Measurements from ENCODE around the gene HS3ST4.

HS3ST4 gene

DNA sequence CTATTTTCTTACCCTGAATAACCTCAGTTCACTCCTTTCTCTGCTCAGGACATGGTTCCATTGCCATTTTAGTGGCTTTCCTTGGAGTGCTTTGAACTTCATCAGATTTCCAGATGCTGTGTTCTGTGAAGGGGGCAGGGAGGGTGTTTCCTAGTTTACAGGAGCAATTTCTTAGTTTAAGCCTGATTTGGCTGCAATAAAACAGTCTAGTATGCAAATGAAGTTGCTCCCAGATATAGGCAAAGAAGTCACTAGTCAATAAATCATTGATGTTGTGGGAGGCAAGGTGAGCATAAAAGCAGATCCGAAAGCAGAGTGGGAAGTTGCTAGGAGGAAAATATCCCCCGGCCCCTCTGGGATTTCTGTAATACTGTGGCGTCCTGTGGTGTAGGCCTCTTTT is 202.3 kb downstream of the HS3ST4 start:
- DNase-seq (ENCODE audit: low read depth, low spot score) = no peak

DNA sequence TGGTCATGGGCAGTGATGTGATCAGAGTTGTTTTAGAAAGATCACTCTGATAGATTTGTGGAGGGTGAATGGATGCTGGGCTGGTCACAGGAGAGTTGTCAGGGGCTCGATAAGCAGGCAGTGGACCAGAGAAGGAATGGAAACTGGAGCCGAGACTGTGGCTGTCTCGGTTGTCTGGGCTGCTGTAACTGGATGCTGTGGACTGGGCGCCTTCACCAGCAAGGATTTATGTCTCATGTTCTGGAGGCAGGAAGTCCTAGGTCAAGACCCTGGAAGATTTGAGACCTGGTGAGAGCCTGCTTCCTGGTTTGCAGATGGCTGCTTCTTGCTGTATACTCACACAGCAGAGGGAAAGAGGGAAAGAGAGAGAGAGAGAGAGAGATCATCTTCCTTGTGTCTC is 203.6 kb downstream of the HS3ST4 start:
- no peak for DNase-seq (ENCODE audit: low read depth, low spot score)

DNA sequence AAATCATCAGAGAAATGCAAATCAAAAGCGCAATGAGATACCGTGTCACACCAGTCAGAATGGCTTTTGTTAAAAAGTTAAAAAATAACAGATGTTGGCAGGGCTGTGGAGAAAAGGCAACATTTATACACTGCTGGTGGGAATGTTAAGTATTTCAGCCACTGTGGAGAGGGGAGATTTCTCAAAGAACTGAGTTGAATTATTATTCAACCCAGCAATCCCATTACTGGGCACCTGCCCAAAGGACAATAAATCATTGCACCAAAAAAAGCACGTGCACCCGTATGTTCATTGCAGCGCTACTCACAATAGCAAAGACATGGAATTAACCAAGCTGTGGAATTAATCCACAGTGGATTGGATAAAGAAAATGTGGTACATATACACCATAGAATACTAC is 204.7 kb downstream of the HS3ST4 start:
- DNase-seq (ENCODE audit: low read depth, low spot score) = no peak

GRCh38 chr16:25897702-25898101 is 205.9 kb downstream of the HS3ST4 start:
- DNase-seq (ENCODE audit: low read depth, low spot score) = no peak

GRCh38 chr16:25905810-25906209 is 214.1 kb downstream of the HS3ST4 start:
- no peak for DNase-seq (ENCODE audit: low read depth, low spot score)

- DNase-seq (ENCODE audit: low read depth, low spot score) = no peak
These were observed 219.2 kb downstream of the HS3ST4 start for GRCh38 chr16:25910971-25911370.

GRCh38 chr16:25912321-25912720 is 220.6 kb downstream of the HS3ST4 start:
- DNase-seq (ENCODE audit: low read depth, low spot score) = no peak

DNA sequence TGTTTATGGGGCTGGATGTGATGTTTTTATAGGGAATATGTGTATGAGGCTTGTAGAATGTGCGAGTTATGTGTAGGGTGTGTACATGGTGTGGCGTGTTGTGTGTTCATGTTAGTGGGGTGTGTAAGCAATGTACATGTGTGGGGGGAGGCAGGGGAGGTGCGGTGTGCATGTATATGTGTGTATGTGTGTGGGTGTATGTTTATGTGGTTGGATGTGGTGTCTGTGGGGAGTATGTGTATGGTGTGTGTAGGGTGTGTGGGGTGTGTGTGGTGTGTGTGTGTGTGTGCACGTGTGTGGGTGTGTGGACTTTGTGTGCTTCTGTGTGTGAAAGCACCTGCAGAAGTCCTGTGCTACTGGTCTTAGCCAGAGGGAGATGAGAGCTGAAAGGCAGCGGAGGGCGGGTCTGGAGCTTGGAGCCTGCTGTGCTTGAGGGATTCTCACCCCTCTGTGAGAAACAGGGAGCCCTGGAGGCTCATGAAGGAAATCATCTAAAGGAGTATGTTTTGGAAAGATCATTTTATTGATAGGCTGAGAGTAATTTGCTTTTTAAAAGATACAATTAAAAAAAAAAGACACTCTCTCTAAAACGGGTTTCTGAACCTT is 222.7 kb downstream of the HS3ST4 start:
- no peak for DNase-seq (ENCODE audit: low read depth, low spot score)

GRCh38 chr16:25916037-25916436 is 224.3 kb downstream of the HS3ST4 start:
- DNase-seq (ENCODE audit: low read depth, low spot score) = no peak

GRCh38 chr16:25922438-25922837 is 230.7 kb downstream of the HS3ST4 start:
- DNase-seq (ENCODE audit: low read depth, low spot score) = no peak

GRCh38 chr16:25925421-25925820 is 233.7 kb downstream of the HS3ST4 start:
- DNase-seq (ENCODE audit: low read depth, low spot score) = no peak

DNA sequence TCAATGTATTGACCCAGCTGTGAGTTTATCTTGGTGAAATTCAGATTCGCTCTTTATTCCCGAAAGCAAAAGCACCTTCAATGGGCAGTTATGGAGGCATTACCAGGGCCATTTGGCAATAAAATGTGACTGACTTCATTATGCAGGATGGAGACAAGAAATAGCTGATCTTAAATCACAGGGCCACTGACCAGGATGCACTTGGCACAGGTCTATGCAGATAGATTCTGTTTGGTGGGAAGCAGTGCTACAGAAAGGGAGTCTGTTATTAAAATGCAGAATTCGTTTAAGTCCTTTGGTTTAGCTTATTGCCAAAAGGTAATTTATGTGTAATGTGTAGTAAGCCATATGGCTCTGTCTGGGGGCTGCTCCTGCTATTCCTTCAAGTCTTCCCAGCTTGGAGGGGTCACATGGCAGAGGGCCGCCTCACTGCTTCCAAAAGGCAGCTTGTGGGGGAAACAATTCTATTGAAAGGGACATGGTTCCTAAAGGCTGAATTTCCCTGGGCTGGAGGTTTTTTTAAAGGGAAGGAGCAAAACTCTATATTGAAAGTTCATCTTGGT is 239.8 kb downstream of the HS3ST4 start:
- no peak for DNase-seq (ENCODE audit: low read depth, low spot score)

- DNase-seq (ENCODE audit: low read depth, low spot score) = no peak
These were observed 250.2 kb downstream of the HS3ST4 start for GRCh38 chr16:25941800-25942499.

- no peak for DNase-seq (ENCODE audit: low read depth, low spot score)
These were observed 259.0 kb downstream of the HS3ST4 start for GRCh38 chr16:25950586-25951281.

DNA sequence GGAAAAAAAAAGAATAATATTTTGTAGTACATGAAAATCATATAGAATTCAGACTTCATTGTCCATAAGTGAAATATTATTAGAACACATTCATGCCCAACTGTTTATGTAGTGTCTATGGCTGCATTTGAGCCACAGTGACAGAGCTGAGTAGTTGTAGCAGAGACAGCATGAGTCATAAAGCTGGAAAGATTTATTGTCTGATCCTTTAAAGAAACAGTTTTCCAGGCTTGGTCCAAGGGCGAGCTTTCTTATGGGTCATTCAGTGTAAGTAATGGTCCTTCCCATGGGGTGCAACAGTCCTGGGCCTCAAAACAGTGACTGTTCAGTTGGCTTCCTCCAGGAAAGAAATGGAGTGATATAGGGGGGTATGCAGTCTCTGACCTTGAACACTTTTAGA is 260.2 kb downstream of the HS3ST4 start:
- DNase-seq (ENCODE audit: low read depth, low spot score) = no peak

- no peak for DNase-seq (ENCODE audit: low read depth, low spot score)
These were observed 261.2 kb downstream of the HS3ST4 start for GRCh38 chr16:25952983-25953382.

DNA sequence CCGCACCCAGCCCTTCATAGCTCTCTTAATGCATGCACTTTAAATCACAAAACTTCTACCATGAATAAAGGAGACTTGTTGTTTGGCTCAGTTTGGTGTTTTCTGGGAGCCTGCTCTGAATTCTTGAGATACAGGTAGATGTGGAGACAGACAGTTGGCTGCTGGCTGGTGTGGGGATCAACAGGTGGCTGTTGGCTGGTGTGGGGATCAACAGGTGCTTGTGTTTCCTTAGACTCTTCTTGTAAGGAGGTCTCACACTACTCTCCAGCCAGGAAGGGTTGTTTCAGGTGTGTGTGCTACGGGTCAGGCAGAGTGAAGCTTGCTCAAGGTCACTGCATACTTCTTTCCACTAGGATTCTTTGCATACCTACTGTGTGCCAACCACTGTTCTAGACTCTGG is 265.9 kb downstream of the HS3ST4 start:
- DNase-seq (ENCODE audit: low read depth, low spot score) = no peak

DNA sequence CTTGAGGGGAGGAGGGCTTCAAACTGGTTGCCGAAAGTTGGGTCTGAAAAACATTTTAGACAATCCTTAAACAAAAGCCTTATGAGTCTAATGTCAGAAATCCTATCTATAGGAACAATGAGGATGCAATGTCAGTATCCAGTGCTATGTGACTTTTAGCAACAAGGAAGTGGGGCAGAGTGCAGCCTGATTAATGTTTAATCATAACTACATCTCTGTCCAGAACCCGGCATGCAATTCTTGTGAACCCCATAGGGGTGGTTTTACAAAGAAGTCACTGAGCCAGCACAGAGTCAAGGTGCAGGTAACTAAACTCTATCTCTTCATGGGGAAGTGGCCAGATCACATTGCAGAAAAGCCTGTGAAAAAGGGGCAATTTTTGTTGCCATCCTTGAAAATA is 267.5 kb downstream of the HS3ST4 start:
- DNase-seq (ENCODE audit: low read depth, low spot score) = no peak

GRCh38 chr16:25966172-25967097 is 274.7 kb downstream of the HS3ST4 start:
- no peak for DNase-seq (ENCODE audit: low read depth, low spot score)

GRCh38 chr16:25977121-25977520 is 285.4 kb downstream of the HS3ST4 start:
- DNase-seq (ENCODE audit: low read depth, low spot score) = no peak

DNA sequence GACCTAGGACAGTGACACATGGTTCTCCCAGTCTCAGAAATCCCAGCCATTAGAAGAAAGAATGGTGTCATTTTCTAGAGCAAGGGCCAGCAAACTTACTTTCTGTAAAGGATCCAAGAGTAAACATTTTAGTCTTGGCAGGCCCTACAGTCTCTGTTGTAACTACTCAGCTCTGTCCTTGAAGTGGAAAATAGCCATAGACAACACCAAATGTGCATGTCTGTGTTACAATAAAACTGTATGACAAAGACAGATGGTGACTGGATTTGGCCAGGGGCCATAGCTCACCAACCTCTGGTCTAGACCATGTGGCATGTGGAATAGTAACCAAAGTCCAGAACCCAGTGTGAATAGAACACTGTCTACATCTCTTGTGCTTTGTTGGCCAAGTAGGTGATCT is 286.5 kb downstream of the HS3ST4 start:
- DNase-seq (ENCODE audit: low read depth, low spot score) = no peak

GRCh38 chr16:25988084-25988483 is 296.3 kb downstream of the HS3ST4 start:
- no peak for DNase-seq (ENCODE audit: low read depth, low spot score)

All from brain pericyte (primary cell).